ENCODE data around the gene DPH2.

DPH2 gene, protein sequence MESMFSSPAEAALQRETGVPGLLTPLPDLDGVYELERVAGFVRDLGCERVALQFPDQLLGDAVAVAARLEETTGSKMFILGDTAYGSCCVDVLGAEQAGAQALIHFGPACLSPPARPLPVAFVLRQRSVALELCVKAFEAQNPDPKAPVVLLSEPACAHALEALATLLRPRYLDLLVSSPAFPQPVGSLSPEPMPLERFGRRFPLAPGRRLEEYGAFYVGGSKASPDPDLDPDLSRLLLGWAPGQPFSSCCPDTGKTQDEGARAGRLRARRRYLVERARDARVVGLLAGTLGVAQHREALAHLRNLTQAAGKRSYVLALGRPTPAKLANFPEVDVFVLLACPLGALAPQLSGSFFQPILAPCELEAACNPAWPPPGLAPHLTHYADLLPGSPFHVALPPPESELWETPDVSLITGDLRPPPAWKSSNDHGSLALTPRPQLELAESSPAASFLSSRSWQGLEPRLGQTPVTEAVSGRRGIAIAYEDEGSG

DNA sequence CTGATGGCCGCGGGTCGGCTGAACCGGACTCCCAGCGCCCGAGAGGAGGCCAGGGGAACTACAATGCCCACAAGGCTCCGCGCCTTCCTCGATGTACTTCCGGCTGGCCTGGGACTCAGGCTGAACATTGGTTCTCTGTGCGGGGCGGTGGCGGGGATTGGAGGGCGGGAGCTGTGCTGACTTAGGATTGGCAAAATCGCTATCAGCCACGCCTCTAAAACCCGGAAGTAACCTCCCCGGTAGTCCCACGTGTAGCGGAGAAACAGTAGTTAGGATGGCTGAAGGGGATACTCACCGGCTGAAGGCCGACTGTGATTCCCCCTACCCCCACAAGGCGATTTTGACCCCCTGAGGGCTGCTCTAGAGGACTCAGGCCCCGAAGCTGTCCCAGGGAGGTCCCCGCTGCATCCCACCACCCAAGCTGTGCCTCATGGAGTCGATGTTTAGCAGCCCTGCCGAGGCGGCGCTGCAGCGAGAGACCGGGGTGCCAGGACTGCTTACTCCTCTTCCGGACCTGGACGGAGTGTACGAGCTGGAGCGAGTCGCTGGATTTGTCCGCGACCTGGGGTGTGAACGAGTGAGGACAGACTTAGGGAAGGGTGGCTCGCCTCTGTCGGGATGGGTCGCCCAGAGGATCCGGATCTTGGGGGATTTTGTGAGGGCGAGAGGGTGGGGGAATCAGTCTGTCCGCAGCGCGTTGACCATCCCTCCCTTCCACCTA lies at the start of gene DPH2:
Gene DPH2 (plus strand): TSS at position 265 of the 721 bp plus-strand sequence. CDS start 166 bp downstream, at position 431.
- peak; percentile 98 for DNase-seq

DNA sequence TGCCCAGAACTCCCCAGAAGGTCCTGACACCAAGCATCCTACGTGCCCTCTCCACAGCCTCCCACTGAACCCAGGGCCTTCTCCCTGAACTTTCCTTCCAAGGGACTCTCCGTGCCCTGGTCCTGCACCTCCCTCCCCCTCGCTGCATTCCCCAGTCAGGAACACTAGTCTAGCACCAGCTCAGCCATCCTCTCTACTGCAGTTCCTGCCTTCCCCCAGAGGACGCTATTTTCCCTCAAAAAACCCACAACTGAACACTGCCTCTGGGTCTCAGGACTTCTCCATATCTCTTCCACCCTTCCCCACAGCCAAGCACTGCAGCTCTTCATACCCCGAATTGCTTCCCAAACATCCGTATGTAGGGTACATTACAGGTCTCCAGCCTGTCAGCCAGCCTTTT lies 48.8 kb upstream of the DPH2 start:
- no peak for DNase-seq

DNA sequence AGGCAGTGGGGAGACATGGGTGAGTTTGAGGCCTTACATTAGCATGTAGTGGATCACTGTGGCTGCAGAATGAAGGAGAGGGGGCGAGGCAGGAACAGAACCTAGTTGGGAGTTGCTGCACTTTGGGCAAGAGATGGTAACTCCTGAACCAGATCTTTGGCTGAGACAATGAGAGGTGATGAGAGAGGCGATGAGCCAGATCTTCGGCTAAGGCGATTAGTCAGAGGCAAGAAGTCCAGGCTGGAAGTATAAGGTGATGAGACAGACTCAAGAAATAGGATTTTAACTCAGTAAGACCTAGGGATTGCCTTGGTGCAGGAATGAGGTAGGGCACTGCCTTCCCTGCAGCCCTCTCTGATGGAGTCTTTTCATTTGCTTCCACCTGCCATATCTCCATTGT lies 45.3 kb upstream of the DPH2 start:
- no peak for DNase-seq

DNA sequence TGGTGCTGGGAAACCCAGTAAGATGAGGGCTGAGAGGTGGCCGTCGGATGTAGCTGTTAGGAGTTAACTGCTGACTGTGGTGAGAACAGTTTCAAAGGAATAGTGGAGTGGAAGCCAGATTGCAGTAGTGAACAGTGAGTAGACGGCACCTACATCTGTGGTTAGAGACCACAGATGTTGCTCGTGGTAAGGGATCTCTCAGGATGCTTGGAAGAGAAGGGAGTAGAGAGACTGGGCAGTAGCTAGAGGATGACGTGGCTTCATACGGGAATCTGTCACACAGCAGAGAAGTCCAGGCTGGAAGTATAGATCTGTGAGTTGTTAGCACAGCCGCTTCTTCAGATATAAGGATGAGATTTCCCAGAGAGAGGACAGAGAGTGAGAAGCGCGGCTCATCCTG lies 44.0 kb upstream of the DPH2 start:
- no peak for DNase-seq

DNA sequence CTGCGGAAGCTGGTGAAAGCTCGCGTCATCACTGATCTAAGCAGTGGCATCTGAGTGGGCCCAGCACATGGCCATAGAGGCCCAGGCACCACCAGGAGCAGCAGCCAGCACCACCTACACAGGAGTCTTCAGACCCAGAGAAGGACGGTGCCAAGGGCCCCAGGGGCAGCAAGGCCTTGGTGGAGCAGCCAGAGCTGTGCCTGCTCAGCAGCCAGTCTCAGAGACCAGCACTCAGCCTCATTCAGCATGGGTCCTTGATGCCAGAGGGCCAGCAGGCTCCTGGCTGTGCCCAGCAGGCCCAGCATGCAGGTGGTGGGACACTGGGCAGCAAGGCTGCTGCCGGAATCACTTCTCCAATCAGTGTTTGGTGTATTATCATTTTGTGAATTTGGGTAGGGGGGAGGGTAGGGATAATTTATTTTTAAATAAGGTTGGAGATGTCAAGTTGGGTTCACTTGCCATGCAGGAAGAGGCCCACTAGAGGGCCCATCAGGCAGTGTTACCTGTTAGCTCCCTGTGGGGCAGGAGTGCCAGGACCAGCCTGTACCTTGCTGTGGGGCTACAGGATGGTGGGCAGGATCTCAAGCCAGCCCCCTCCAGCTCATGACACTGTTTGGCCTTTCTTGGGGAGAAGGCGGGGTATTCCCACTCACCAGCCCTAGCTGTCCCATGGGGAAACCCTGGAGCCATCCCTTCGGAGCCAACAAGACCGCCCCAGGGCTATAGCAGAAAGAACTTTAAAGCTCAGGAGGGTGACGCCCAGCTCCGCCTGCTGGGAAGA lies 39.5 kb upstream of the DPH2 start:
- DNase-seq: peak; percentile 28

DNA sequence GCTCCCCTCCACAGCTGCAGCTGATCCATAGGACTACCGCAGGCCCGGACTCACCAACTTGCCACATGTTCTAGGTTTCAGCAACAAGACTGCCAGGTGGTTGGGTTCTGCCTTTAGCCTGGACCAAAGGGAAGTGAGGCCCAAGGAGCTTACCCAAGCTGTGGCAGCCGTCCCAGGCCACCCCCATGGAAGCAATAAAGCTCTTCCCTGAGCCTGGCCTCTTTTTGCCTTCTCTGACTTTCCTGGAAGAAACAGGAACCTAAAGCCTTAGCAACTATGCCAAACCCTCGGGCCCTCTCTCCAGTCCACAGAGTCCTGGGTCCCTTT lies 38.9 kb upstream of the DPH2 start:
- no peak for DNase-seq

DNA sequence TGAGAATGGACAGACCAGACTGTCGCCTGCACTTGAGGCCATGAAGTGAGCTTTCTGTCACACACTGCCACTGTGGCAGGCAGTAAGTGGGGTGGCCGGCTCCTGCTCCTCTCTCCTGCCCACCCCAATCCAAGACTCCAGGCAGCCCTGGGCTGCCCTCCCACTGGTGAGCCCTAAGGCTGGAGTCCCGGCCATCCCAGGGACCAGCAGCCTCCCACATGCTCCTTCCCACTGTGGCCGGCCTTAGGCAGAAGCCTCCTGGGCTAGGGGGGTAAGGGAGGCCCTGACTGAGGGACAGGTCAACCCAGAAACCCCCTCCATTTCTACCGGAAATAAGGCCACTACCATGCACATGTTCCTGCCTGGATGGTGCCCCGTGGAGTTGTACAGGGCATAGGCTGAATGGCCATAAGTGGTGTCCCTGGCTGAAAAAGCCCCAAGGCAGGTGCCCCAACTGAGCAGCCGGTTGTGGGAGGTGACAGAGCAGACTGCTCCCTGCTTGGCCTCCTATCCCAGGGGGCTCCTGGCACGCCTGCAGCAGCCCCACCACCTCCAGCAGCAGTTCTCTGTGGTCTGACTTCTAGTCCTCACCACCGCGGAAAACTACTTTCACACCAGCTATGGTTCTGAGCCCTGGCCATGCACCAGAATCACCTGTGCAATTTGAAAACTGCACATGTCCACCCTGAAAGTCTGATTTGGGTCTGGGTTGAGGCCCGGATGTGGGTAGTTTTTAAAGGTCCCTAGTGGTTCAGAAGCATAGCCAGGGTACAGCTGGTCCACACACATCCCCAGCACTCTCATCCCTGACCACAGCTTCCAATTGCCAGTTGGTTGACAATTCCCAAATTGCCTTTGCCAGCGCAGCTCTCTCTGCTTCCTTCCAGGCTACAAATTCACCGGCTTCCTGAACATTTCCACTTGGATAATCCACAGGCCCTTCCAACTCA lies 37.8 kb upstream of the DPH2 start:
- DNase-seq: no peak

DNA sequence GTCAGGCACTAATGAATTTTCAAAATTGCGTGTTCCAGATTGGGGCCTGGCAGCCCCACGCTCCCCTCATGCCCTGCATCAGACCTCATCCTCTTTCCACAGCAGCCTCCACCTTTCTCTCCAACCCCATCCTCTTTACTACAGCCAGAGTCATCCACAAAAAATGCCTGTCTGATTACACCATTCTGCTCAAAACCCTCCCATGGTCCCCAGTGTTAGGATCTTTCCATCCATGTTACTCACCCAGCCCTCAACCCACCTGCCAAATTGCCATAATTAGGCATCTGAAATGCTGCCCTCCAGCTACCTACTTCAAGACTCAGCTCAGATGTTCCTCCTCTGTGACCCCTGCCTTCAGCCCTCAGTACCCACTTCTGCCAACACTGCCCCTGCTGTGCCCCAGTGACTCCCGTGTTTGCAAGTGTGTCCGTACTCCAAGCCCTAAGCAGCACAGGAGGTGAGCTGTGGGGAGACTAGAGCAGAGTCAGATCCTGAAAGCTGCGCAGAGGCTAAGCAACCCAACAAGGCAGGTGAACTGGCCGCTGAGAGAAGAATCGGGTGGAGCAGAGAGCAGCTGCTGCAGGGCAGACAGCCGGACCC lies 36.9 kb upstream of the DPH2 start:
- no peak for DNase-seq

DNA sequence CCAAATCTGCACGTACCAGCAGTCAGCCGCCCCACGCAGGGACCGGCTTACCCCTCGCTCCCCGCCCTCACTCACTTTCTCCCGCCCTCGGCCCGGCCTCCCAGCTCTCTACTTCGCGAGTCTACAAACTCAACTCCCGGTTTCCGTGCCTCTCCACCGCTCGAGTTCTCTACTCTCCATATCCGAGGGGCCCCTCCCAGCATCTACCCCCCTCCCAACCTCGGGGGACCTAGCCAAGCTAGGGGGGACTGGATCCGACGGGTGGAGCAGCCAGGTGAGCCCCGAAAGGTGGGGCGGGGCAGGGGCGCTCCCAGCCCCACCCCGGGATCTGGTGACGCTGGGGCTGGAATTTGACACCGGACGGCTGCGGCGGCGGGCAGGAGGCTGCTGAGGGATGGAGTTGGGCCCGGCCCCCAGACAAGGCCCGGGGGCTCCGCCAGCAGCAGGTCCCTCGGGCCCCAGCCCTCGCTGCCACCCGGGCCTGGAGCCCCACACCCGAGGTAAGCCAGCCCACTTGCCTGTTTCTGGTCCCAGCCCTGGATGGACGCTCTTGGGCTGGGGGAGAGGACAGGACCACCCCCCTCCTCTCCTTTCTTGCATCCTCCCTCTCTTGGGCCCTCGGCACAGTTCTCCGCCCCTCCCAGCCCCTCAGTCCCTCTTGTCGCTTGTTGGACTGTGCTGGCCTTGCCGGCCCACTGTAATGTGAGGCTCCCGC lies 36.3 kb upstream of the DPH2 start, which contains the start of gene ARTN:
Gene ARTN (plus strand): TSS at position 416 of the 715 bp plus-strand sequence. CDS start 1,856 bp downstream, outside the sequence.
- no peak for DNase-seq

DNA sequence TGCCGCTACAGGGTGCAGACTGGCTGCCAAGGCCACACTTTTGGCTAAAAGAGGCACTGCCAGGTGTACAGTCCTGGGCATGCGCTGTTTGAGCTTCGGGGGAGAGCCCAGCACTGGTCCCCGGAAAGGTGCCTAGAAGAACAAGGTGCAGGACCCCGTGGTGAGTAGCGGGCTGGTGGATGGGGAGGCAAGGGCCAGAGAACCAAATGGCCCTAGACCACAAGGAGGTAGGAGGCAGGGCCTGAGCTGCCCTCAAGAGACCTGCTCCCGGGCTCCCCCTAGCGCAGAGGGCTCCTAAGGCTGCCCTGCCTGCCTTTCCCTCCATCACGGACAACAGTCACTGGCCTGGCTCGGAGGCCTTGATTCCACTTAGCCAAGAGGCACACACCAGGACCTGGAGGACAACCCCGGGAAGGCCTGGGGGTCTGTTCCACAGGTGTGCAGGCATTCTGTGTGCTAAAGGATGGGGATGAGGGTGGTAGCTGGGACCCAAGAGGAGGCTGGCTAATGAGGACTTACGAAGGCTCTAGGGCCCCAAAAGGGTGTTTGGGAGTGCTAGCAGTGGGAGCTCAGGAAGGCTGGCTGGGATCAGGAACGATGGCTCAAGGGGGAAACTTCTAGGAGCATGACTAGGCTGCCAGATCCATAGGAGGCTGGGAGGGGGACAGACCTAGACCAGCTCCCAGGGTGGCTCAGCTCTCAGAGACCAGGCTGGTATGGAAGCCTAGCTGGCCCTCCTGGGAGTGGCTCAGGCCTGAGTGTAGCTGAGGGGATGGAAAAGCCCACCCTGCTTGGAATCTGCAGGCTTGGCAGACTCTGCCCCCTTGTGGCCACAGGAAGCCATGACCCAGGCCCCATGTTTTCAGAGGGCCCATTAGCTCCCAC lies 35.5 kb upstream of the DPH2 start:
- peak; percentile 58 for DNase-seq

DNA sequence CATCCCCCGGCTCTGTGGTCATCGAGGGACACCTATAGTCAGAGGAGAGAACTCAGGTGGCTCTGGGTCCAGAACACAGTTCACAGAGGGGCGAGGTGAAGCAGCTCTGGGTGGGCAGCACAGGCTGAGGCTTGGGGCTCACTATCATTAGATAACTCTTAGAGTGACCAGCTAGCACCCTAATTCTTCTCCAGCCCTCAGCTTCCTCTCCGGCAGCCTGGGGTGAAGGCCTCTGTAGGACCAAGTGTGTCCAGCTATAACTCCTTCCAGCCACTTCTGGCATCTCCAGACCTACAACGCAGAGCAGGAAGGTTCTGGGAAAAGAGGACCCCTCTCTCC lies 34.9 kb upstream of the DPH2 start:
- no peak for DNase-seq

DNA sequence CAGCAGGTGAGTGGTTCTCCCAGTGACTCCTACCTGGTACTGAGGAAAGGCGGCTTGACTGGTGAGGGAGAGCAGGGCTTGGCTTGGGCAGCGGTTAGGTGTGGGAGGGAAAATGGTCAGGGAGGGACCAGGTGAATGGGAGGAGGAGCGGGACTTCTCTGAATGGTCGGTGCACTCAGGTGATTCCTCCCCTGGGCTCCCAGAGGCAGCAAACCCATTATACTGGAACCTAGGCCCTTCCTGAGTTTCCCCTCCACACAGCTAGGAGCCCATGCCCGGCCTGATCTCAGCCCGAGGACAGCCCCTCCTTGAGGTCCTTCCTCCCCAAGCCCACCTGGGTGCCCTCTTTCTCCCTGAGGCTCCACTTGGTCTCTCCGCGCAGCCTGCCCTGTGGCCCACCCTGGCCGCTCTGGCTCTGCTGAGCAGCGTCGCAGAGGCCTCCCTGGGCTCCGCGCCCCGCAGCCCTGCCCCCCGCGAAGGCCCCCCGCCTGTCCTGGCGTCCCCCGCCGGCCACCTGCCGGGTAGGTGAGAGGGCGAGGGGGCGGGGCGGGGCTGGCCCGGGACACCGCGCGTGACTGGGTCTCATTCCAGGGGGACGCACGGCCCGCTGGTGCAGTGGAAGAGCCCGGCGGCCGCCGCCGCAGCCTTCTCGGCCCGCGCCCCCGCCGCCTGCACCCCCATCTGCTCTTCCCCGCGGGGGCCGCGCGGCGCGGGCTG lies 33.9 kb upstream of the DPH2 start:
- no peak for DNase-seq

DNA sequence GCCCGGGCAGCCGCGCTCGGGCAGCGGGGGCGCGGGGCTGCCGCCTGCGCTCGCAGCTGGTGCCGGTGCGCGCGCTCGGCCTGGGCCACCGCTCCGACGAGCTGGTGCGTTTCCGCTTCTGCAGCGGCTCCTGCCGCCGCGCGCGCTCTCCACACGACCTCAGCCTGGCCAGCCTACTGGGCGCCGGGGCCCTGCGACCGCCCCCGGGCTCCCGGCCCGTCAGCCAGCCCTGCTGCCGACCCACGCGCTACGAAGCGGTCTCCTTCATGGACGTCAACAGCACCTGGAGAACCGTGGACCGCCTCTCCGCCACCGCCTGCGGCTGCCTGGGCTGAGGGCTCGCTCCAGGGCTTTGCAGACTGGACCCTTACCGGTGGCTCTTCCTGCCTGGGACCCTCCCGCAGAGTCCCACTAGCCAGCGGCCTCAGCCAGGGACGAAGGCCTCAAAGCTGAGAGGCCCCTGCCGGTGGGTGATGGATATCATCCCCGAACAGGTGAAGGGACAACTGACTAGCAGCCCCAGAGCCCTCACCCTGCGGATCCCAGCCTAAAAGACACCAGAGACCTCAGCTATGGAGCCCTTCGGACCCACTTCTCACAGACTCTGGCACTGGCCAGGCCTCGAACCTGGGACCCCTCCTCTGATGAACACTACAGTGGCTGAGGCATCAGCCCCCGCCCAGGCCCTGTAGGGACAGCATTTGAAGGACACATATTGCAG lies 33.2 kb upstream of the DPH2 start:
- no peak for DNase-seq

DNA sequence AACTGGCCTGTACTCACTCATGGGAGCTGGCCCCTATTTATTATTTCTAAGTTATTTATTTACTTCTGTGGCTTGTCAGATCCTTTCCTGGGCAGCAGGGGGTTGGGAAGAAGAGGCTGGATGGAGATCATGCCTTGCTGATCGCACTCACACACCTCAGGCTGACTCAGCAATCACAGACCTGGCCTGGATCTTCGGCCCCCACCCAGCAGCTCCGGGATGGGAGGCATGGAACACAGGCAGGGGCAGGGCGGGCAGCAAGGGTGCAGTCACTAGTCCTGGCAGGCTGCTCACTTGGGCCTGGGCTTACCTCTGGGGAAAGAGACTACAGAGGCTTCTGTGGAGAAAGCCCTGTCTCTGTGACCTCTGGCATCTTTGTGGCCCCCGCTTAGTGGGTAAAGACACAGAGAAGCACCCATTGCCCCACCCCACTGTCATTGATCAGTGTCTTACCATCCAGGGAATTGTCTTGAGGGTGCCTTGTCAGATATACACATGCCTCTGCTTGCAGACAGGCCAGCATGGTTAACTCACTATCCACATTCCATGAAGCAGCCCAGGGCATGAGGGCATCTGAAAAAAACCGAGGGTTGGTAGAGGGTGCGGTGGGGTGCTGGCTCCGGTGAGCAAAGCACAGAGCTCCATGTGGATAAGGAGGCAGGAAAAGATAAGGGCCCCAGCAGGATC lies 32.5 kb upstream of the DPH2 start:
- DNase-seq: no peak

DNA sequence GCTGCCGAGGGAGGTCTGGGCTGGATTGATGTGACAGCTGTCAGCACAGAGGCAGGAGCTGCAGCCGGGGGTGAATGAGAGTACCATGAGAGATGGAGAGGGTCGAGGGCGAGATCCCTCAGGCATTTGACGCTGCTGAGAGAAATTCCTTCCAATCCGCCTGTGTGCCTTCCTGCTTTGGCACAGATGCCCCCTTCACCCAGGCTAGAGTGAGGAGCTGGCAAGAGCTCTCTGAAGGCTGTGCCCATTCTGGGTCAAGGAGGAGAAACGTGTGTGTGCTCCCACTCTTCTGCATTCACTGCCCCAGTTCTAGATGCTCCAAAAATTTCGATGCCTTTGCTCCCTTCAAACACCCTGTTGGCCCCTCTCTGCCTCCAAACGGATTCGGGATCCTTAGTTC lies 31.4 kb upstream of the DPH2 start:
- DNase-seq: no peak

DNA sequence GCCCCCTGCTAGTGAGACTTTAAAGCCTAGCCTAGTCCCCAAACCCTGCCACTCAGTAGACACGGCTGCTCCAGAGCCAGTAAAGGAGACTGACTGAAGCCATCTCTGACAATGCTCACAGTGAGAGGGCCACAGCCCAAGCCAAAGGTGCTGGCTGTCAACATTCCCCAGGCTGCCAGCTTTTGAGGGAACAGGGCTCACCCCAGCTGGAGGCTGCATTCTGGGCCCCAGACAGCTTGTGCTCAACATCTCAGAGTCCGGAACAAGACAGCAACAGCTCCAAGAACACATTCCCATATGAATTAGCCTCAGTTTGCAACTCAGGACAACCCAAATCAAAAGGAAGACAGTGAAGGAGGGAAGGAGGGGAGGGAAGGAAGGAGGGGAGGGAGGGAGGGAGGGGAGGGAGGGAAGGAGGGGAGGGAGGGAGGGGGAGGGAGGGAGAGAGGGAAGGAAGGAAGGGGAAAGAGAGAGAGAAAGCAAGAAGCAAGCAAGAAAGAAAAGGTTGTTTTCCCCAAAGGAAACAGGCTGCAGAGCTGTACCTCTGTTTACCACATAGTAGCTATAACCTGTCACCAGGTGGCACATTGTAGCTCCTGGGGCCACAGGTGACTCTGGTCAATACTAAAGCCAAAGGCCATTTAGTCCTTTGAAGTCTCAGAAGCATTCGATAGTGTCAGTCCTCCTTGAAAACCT lies 30.8 kb upstream of the DPH2 start:
- no peak for DNase-seq

DNA sequence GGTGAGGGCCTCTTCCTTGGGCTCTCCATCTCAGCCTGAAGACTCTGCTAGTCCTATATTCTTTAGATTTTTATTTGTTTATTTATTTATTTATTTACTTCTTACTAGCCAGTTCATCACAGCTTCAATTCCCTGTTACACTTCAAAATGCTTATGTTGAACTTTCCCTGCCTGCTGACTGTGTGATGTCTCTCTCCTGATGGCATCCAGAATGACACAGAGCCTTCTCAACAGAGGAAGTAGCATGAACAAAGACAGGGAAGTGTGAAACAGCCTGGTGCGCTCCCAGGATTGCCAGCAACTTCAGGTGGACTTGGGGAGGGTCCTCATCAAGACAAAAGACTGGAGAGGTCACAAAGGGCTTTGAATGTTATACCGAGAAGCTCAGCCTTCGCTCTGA lies 27.4 kb upstream of the DPH2 start:
- no peak for DNase-seq

DNA sequence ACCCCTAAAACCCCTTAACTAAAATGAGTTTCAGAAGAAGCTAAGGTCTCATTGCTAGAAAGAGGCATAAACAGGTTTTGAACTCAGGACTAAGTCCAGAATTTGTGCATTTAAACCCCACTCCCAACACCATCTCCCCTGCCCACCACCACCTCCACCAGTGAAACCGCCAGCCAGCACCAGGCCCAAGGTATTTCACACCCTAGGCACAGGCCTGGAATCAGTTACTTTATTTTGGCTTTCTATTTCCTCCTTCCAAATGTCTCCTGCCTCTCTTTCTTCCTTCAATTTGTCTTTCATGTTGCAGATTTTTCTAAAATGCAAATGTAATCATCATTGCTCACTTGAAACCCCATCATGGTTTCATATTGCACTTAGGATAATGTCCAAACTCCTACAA lies 24.9 kb upstream of the DPH2 start:
- DNase-seq: no peak
